ENCODE data around the gene CPS1.

The CPS1 gene

DNA sequence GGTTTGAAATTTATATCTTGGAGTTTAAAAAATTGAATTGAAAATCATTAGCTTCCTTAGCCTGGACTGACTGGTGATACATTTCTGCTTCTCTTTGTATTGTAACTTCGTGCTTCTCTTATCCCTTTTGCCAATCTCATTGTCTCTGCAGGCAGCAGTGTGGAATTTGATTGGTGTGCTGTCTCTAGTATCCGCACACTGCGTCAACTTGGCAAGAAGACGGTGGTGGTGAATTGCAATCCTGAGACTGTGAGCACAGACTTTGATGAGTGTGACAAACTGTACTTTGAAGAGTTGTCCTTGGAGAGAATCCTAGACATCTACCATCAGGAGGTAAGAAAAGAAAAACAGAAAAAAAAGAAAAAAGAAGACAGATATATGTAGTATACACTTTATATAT, 85.9 kb downstream of the CPS1 start:
- H3K4me3 ChIP-seq (ENCODE audit: low read depth, low read length): no peak overlapping the region
- TF ChIP-seq, protein P1, sequence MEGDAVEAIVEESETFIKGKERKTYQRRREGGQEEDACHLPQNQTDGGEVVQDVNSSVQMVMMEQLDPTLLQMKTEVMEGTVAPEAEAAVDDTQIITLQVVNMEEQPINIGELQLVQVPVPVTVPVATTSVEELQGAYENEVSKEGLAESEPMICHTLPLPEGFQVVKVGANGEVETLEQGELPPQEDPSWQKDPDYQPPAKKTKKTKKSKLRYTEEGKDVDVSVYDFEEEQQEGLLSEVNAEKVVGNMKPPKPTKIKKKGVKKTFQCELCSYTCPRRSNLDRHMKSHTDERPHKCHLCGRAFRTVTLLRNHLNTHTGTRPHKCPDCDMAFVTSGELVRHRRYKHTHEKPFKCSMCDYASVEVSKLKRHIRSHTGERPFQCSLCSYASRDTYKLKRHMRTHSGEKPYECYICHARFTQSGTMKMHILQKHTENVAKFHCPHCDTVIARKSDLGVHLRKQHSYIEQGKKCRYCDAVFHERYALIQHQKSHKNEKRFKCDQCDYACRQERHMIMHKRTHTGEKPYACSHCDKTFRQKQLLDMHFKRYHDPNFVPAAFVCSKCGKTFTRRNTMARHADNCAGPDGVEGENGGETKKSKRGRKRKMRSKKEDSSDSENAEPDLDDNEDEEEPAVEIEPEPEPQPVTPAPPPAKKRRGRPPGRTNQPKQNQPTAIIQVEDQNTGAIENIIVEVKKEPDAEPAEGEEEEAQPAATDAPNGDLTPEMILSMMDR (IDR thresholded peaks at IDR 0.05; ENCODE audit: borderline replicate concordance, insufficient read depth, low read depth, low read length): no peak

DNA sequence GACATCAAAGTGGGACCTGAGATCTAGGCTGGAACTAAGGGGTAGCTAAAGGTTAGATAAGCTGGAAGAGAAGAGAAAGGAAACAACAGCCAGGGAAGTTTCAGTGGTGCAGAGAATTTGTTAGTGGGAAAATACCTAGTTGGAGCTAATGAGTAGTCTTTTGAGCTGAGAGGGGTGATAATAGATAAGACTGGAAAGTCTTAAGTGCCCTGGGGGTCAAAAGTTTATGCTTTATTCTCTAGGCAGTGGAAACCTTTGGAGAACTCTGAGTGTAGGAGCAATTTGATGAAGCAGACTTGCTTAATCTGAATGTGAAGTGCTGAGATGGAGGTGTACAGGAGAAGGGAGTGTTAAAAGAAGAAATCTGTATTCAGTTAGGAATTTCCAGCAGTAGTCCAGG, 90.8 kb downstream of the CPS1 start:
- no peak overlapping the region for H3K4me3 ChIP-seq (ENCODE audit: low read depth, low read length)
- TF ChIP-seq, protein P1 (IDR thresholded peaks at IDR 0.05; ENCODE audit: borderline replicate concordance, insufficient read depth, low read depth, low read length): no peak

DNA sequence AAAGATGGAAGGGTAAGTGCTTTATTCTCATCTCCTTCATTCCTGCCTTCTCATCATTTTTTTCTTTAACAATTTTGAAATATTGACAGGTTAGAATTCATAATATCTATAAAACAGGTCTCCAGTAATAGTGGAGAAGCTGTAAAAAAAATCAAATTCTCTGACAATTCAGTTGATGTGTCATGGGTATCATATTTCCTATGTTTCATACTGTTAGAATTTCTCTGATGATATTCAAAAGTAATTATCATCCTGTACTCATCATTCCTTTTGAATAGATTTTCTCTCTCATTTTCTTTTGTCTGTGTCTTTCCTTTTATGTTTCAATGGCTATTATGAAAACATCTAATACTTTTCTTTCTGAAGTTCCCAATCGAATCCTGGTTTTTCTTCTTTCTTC, 97.7 kb downstream of the CPS1 start:
- no peak overlapping the region for H3K4me3 ChIP-seq (ENCODE audit: low read depth, low read length)
- TF ChIP-seq, protein P1 (IDR thresholded peaks at IDR 0.05; ENCODE audit: borderline replicate concordance, insufficient read depth, low read depth, low read length): no peak

DNA sequence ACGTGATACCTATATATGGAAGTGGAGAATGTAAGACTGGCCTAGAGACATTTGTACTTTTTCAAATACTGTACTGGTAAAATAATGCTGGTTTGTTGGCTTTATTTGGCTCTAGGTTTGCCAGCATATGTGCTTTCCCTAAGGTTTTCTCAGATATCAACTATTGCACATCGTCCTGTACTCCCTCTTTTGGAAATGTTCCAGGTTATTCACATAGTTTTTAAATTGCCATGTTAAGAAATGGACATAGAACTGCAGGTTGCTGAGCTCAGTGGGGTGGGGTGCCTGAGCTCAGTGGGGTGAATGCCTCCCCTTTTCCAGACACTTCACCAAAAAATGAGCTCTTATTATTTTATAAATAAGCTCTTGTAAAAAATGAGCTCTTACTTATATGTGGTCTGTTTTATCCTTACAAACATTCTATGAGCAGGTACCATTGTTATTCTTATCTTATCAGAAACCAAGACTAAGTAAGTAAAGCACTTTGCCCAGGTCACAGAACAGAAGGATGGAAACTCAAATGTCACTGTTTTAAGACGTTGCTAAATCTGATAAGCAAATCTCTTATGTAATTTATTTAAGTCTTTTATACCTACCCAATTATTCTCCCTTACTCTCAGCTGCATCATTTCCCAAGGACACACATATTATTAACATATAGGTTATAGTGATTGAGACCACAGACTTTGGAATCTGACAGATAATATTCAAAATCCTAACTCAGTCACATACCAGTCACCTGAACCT, 99.0 kb downstream of the CPS1 start:
- no peak overlapping the region for H3K4me3 ChIP-seq (ENCODE audit: low read depth, low read length)
- TF ChIP-seq, protein P1 (IDR thresholded peaks at IDR 0.05; ENCODE audit: borderline replicate concordance, insufficient read depth, low read depth, low read length): no peak

DNA sequence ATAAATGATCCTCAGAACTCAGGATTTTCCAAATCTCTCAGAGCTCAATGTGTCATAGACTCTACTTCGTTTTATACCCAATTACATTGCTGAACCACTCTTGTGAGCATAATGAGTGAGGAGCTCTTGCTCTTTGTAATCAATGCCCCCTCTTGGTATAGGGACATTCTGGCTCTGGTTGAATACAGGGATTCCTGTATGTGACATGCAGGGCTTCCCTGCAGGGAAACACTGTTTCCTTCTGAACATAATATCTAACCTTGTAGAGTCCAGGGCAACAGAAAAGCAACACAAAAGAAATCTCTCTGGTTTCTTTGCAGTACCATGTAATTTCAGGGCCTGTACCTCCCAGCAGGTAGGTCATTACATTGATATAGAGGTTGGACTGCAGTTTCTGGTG, 101.5 kb downstream of the CPS1 start:
- TF ChIP-seq, protein P1 (IDR thresholded peaks at IDR 0.05; ENCODE audit: borderline replicate concordance, insufficient read depth, low read depth, low read length): no peak
- H3K4me3 ChIP-seq (ENCODE audit: low read depth, low read length): no peak overlapping the region

DNA sequence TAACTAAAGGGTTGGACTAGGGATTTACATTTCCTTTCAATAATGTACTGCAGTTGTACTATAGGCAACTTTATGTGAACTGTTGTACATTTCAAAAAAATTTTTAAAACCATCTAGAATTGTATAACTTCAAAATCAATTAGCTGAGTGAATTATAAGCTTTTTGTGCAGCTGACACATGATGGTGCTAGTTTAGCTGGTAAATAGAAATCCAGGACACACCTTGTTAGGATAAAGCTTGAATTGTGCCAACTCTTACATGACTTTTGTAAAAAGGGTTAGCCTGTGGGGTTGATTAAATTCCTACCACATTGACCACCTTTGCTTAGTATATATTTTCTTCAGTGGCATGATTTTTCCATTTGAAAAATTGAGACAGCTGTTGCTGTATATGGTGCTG, 104.4 kb downstream of the CPS1 start:
- TF ChIP-seq, protein P1 (IDR thresholded peaks at IDR 0.05; ENCODE audit: borderline replicate concordance, insufficient read depth, low read depth, low read length): no peak
- H3K4me3 ChIP-seq (ENCODE audit: low read depth, low read length): no peak overlapping the region

DNA sequence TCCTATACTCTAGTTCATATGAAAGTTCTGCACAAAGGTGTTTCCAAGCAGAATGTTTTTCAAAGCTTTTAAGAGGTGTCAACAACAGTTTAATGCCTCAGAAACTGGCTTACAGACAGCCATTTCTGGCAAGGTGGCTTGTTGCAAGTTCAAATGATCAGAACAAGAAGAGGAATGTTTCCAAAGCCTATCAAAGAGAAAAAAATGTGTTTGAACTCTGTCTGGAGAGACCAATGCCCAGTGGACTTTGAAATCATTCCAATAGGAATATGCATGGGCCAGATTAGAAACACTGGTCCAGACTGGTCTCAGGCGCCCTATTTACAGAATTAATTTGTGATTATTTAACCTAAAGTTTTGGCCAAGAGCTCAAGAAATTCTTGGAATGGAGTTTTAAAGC, 106.2 kb downstream of the CPS1 start:
- TF ChIP-seq, protein P1 (IDR thresholded peaks at IDR 0.05; ENCODE audit: borderline replicate concordance, insufficient read depth, low read depth, low read length): no peak
- no peak overlapping the region for H3K4me3 ChIP-seq (ENCODE audit: low read depth, low read length)
